HG02623 (cell line): Measurements from ENCODE around the gene KIAA1671.

Experiments used
- ATAC-seq: cut with Tn5 transposase; IDR thresholded peaks from one replicate; pipeline ENCODE4 v1.9.1; 2021; ENCODE audit warnings: moderate library complexity; ENCODE audit not compliant: unreplicated experiment

Gene KIAA1671

GRCh38 chr22:25007444-25008106, 55.1 kb downstream of the KIAA1671 start:
- no peak for ATAC-seq

- ATAC-seq: no peak
Observed at GRCh38 chr22:25008666-25009065, 56.1 kb downstream of the KIAA1671 start.

GRCh38 chr22:25012741-25013143, 60.2 kb downstream of the KIAA1671 start:
- no peak for ATAC-seq

- ATAC-seq: no peak
Observed at GRCh38 chr22:25013607-25014006, 61.1 kb downstream of the KIAA1671 start.

- no peak for ATAC-seq
Observed at GRCh38 chr22:25014896-25015755, 62.6 kb downstream of the KIAA1671 start.

- ATAC-seq: no peak
Observed at GRCh38 chr22:25016311-25016710, 63.8 kb downstream of the KIAA1671 start.

GRCh38 chr22:25018009-25018408, 65.5 kb downstream of the KIAA1671 start:
- ATAC-seq: no peak

- ATAC-seq: no peak
Observed at GRCh38 chr22:25019427-25020184, 67.1 kb downstream of the KIAA1671 start.

GRCh38 chr22:25021409-25021808, 68.9 kb downstream of the KIAA1671 start:
- no peak for ATAC-seq

GRCh38 chr22:25021976-25022711, 69.6 kb downstream of the KIAA1671 start:
- ATAC-seq: no peak

GRCh38 chr22:25023879-25024278, 71.4 kb downstream of the KIAA1671 start:
- ATAC-seq: no peak

GRCh38 chr22:25024895-25025294, 72.4 kb downstream of the KIAA1671 start:
- no peak for ATAC-seq

GRCh38 chr22:25025491-25026400, 73.2 kb downstream of the KIAA1671 start:
- ATAC-seq: no peak

GRCh38 chr22:25027043-25027906, 74.8 kb downstream of the KIAA1671 start:
- no peak for ATAC-seq

GRCh38 chr22:25027959-25028840, 75.7 kb downstream of the KIAA1671 start:
- no peak for ATAC-seq

GRCh38 chr22:25028841-25029141, 76.3 kb downstream of the KIAA1671 start:
- ATAC-seq: no peak

- no peak for ATAC-seq
Observed at GRCh38 chr22:25029181-25029580, 76.7 kb downstream of the KIAA1671 start.

GRCh38 chr22:25030636-25031035, 78.1 kb downstream of the KIAA1671 start:
- no peak for ATAC-seq
